ENCODE measurements around the gene SNAI1. TPM values are rescaled to one million over a fixed set of nuclear protein-coding genes. Genes with fewer than 3 reads are reported as not detected.

Gene SNAI1
- total RNA-seq, 1 experiment from 2014 or later = 0.90 TPM

DNA sequence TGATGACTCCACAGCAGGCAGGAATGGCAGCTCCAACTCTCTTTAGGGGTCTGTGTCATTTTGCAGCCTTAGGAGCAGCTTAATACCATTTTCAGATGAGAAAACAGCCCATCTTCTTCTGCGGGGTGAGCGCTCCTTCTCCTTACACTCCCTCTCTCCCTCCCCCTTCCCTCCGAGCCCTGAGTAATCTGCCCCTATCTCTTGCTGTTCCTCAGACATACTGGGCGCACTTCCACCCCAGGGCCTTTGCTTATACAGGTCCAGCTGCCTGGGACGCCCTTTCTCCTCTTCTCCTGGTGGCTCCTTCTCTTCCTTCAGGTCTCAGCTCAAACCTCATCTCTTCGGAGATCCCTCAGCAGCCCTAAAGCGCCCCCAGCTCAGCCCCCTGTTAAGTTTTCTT lies 54.8 kb downstream of the SNAI1 start:
- CTCF ChIA-PET = interaction anchor here (0.6 to 1.3 kb wide), 4 partner anchors 14 to 58 kb away, joined by 3 read pairs; no protein-coding TSS in a partner anchor
- BruUV-seq (replicated peaks) = no TSS peak
- no peaks in the 10 kb centered on the region for H3K9me3 Mint-ChIP-seq (ENCODE audit: low read depth, unreplicated experiment)
- DNase-seq = no peak
- peaks cover 6% of the 10 kb centered on the region for H3K36me3 Mint-ChIP-seq (ENCODE audit: insufficient read depth, unreplicated experiment)
- intact Hi-C loops (cut with micrococcal nuclease; ENCODE audit: unreplicated experiment) = no loop called here
- peaks cover 48% of the 10 kb centered on the region for H3K4me1 Mint-ChIP-seq (ENCODE audit: low read depth, unreplicated experiment)
- H3K27me3 Mint-ChIP-seq (ENCODE audit: unreplicated experiment) = peaks cover 13% of the 10 kb centered on the region
- TF ChIP-seq, protein P1, sequence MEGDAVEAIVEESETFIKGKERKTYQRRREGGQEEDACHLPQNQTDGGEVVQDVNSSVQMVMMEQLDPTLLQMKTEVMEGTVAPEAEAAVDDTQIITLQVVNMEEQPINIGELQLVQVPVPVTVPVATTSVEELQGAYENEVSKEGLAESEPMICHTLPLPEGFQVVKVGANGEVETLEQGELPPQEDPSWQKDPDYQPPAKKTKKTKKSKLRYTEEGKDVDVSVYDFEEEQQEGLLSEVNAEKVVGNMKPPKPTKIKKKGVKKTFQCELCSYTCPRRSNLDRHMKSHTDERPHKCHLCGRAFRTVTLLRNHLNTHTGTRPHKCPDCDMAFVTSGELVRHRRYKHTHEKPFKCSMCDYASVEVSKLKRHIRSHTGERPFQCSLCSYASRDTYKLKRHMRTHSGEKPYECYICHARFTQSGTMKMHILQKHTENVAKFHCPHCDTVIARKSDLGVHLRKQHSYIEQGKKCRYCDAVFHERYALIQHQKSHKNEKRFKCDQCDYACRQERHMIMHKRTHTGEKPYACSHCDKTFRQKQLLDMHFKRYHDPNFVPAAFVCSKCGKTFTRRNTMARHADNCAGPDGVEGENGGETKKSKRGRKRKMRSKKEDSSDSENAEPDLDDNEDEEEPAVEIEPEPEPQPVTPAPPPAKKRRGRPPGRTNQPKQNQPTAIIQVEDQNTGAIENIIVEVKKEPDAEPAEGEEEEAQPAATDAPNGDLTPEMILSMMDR (IDR thresholded peaks at IDR 0.05; ENCODE audit: unreplicated experiment) = no peak
- peak overlapping the region; percentile 19 for H3K27ac Mint-ChIP-seq (ENCODE audit: unreplicated experiment)
- no peak overlapping the region for H3K4me3 Mint-ChIP-seq (ENCODE audit: low read depth, unreplicated experiment)

DNA sequence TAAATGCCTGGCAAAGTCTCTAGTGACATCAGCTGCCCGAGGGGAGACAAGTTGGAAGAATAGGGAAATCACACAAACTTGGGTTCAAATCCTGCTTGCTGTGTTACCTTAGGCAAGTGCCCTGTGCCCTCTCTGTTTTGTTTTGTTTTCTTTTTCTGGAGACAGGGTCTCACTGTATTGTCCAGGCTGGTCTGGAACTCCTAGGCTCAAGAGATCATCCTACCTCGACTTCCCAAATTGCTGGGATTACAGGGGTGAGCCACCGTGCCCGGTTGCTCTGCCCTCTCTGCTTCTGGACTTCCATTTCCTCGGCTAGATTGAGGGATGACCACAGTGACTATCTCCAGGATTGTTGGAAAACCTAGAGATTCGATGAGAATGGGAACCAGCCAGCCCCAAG lies 55.4 kb downstream of the SNAI1 start:
- CTCF ChIA-PET = interaction anchor here (0.5 to 1.1 kb wide), 6 partner anchors 10 to 332 kb away, joined by 3 to 5 read pairs (median 3); no protein-coding TSS in a partner anchor
- H3K36me3 Mint-ChIP-seq (ENCODE audit: insufficient read depth, unreplicated experiment) = peaks cover 6% of the 10 kb centered on the region
- H3K27me3 Mint-ChIP-seq (ENCODE audit: unreplicated experiment) = peaks cover 13% of the 10 kb centered on the region
- intact Hi-C loops (cut with micrococcal nuclease; ENCODE audit: unreplicated experiment) = no loop called here
- no peak for DNase-seq
- H3K4me3 Mint-ChIP-seq (ENCODE audit: low read depth, unreplicated experiment) = no peak overlapping the region
- BruUV-seq (replicated peaks) = no TSS peak
- peaks cover 48% of the 10 kb centered on the region for H3K4me1 Mint-ChIP-seq (ENCODE audit: low read depth, unreplicated experiment)
- TF ChIP-seq, protein P1 (IDR thresholded peaks at IDR 0.05; ENCODE audit: unreplicated experiment) = no peak
- no peaks in the 10 kb centered on the region for H3K9me3 Mint-ChIP-seq (ENCODE audit: low read depth, unreplicated experiment)
- peak overlapping the region; percentile 19 for H3K27ac Mint-ChIP-seq (ENCODE audit: unreplicated experiment)

Other genes starting within 250 kb of the SNAI1 start
- 30.0 and 31.7 TPM in 2 replicates for gene SLC9A8, start 170.2 kb upstream of the SNAI1 start, total RNA-seq (2022)
- gene SPATA2, start 67.5 kb upstream of the SNAI1 start, total RNA-seq (2022) = 16.0 and 16.6 TPM in 2 replicates
- gene RNF114, start 46.6 kb upstream of the SNAI1 start, total RNA-seq (2022) = 72.3 and 93.9 TPM in 2 replicates
- 212 TPM in 2 replicates for gene UBE2V1, start 130.2 kb downstream of the SNAI1 start, total RNA-seq (2022)
- gene PEDS1, start 170.7 kb downstream of the SNAI1 start, total RNA-seq (2022) = 36.0 and 37.5 TPM in 2 replicates
- gene CEBPB, start 207.8 kb downstream of the SNAI1 start, total RNA-seq (2022) = 137 and 147 TPM in 2 replicates

Data from Calu3 (cell line).